Ammon's horn (tissue), 1 donor: ENCODE data around the gene TRIP13.
"Not testable (repeated sequence)": the region's sequence is repeated elsewhere in the genome, so short reads cannot be mapped to it uniquely, and the experiment has no call there.

ENCODE experiments used
- DNase-seq: peaks from one replicate; pipeline ENCODE4 v3.0.0-alpha.2; 2016; ENCODE audit warnings: low spot score

TRIP13 gene

DNA sequence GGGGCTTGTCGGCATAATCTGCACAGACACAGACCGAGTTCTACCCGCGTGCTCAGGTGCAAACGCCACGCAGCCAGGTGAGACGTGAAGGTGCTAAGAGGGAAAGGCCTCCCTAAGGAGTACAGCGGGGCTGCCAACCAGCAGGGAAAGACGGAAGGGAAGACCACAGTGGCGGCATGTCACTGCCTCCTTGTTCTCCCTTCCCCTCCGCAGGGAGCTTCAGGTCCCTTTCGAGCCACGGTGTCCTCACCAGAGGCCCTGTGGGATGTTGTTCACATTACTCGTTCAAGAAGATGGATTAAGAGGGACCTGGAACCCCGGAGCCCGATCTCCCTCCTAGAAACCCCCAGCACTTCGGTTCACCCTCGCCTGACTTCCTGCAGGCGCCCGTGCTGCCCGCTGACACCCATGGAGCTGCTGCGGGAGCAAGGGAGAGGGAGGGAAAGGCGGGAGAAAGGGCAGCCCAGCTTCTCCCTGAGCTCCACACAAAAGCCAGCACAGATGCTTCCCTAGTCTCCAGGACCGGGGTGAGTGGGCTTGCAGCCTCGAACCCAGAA, 769 bp upstream of the TRIP13 start:
- no peak for DNase-seq

DNA sequence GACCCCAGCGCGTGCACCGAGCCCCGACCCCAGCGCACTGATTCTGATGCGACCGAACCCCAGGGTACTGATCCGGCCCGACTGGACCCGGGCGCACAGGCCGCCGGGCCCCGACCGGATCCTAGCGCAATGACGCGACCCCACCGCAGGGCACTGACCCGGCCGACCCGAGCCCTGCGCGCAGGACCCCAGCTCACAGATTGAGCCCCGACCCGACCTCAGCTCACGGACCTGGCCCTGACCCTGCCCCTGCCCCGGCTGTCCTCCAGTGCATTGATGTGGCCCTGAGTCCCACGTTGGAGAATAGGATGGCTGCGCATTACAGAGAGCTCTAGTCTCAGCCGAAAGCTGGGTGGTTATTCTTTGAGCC, 438 bp downstream of the TRIP13 start:
- DNase-seq: no peak

DNA sequence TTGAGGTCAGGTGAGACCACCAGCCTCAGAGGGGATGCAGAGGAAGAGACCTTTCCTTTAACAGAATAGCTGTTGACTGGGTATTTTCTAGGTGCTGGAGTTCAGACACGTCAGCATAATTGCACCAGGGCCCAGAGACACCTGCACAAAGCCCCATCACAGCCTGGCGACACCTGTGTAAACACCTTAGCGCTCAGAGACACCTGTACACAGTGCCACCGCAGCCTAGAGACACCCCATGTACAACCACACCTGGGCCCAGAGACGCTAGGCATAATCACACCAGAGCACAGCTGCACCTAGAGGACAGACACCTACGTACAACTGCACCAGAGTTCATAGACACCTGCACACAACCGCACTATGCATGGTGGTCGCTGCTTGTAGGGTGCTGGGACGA, 1.0 kb downstream of the TRIP13 start:
- no peak for DNase-seq

DNA sequence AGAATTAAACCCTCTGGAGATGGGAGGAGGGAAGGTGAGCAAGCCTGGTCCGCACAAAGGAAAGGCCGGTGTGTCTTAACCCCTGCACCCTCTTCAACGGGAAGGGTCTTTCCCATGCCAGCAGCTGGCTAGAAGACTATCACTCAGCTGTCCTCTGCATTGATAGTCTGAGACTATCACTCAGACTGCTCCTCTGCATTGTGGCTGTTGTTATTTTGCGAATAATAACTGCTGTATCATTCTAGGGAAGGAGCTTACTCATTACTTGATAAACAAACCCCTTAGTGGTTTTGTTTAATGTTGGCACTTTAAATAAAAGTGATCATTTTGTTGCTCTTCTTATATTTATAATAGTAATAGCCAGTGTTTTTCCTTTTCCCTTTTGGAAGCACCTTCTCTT, 8.1 kb downstream of the TRIP13 start:
- DNase-seq: no peak

DNA sequence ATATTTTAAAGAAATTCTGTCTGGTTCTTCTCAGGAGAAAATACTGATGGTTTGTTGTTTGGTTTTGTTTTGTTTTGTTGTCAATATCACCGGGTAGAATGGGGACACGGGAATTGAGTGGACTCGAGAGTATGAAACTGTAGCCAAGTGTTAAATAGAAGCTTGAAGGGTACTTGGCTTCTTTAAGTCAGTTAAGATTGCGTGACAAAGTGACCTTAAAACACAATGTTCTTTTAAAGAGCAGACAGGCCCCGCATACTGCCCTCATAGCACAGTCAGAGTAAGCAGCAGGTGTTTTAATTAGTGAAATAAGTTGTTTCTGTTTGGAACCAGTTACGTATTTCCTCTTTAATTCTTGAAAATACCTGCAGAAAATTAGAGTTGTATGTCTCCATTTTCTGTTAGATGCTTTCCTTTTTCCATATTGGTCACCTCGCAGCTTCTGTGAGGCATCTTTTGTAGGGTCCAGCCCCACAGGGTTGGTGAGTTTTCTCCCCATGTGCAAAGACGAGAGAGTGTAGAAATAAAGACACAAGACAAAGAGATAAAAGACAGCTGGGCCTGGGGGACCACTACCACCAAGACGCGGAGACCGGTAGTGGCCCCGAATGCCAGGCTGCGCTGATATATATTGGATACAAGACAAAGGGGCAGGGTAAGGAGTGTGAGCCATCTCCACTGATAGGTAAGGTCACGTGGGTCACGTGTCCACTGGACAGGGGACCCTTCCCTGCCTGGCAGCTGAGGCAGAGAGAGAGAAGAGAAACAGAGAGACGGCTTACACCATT, 9.6 kb downstream of the TRIP13 start:
- no peak for DNase-seq

DNA sequence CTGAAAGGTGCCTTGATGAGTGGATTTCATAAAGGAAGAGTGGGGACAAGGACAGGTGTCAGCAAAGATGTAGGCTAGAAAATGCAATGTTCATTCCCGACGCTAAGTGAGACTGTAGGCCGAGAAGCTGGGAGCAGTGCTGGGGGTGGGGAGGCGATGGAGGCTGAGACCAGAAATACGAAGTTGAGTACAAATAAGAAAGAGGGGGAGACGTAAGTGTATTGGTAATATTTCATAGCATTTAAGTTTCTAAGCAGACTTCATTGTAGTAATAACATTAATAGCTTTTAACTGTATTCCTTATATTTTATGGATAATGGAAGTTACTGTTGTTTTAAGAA, 11.0 kb downstream of the TRIP13 start:
- DNase-seq: no peak

DNA sequence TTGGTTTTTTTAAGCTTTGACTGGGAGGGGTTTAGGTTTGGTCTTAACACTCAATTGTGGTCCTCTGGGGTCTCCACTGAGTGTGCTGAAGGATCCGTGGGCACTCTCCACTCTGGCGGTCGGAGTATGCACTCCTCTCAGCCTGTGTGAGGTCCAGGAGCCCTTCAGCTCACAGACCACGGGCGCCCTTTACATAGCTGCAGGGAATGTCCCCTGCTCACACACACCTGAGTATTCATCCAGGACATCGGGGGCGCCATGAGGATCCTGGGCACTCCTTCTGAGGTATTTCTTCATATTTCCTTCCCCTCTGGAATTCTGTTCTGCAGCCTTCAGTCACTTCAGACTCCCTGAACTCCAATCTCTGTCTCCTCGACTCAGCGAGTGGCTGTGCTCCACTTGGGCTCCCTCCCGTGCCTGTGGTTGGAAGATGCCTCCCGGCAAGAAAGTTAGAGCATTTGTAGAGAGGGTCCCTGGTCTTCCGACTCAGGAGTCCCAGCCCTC, 12.5 kb downstream of the TRIP13 start:
- no peak for DNase-seq

DNA sequence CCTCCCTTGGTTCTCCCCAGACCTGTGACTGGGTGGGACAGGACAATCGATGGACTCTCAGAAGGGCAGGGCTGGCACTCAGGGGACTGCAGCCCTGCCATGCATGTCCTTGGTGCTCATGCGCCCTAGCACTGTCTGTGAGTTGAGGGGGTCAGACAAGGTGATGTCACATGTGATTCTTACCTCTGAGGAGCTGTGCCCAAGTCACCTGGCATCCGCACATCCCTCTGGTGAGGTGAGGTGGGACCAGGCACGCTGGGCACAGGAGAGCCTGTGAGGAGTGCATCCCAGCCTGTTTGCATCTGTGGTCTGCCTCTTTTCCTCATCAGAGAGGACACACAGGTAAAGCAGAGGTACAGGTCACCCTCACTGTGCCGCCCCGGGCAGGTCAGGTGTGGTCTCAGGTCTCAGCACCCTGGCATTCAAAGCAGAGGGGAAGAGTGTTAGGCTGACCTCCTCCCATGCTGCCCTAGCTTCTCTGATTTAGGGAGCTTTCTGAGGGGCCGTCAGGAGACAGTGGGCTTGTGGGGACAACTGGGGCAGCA, 14.8 kb downstream of the TRIP13 start:
- DNase-seq: no peak

DNA sequence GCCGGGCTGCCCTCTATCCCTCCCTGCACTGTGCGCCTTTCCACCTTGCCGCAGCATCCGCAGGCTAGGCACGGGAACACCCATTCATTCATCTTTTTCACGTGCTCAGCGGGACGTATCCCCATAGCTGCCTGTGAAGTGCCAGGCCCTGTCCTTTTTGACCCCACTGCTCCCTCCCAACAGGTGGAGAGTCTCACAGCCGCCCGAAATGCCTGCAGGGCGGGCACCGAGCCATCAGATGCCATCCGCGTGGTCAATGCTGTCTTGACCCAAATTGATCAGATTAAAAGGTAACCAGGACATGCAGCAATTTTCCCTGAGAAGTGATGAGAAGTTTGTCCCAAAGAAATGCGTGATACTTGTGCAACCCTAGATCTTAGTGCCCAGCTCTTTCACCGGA, 15.5 kb downstream of the TRIP13 start:
- no peak for DNase-seq

DNA sequence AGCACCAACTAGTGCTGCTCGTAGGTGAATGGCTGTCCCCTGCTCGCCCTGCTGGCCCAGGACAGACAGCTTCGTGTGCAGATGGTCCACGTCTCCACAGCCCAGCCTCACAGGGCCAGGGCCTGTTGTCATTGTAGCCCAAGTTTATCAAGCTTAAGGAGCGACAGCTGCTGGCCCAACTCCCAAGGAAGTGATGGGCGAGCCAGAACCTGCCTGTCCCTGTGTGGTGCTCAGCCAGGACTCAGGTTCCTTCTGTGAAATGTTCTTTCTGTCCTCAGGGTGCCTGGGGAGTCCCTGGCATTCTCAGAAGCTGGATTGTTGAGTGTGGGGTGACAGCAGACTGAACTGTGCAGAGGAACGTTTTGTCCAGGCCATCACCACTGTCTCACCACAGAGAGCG, 16.4 kb downstream of the TRIP13 start:
- DNase-seq: no peak

DNA sequence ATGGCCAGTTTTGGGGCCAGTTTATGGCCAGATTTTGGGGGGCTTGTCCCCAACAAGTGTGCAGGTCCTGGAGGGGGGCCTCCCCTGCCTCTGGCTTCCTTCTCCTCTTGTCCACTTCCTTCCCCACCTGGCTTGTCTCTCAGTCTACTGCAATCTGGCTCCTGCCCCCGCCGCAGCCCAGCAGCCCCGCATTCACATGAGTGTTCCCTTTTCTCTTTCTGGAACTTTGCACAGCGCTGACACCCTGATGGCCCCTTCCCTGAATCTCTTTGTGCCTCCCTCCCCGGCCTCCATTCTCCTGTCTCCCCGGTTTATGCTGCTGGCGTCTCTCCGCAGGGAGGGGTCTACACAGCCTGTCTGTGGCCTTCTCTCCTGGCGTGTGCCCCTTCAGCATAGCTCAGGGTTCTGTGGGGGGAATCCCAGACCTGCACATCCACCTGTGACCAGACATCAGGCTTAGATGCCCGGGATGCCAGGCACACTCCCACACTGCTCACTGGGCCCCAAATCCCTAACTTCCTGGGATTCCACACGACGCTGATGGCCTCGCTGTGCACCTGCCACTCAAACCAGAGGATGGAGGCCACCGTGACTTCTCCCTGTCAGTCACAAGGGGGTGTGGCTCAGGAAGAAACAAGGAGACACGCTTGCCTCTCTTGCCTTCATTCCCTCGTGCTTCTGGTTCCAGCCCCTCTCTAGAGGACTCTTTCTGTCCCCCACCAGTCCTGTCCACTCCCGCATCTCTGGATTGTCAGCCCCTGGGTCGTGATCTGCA, 17.5 kb downstream of the TRIP13 start:
- no peak for DNase-seq

DNA sequence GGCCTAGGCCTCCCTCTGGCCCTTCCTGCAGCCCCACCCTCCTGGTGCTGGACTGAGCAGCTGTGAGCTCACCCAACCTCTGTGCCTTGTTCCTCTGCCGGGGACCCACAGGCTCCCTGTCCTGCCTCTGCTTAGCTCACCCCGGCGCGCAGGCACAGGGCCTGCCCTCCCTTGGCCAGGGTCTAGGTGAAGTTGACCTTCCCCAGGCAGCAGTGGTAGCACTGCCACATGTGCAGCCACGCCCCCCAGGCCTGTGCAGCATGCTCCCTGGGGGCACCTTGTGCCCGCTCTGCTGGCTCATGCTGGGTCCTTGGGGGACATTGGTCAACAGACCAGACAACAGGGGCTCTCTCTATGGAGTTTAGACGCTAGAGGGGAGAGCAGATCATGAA, 18.1 kb downstream of the TRIP13 start:
- DNase-seq: no peak

DNA sequence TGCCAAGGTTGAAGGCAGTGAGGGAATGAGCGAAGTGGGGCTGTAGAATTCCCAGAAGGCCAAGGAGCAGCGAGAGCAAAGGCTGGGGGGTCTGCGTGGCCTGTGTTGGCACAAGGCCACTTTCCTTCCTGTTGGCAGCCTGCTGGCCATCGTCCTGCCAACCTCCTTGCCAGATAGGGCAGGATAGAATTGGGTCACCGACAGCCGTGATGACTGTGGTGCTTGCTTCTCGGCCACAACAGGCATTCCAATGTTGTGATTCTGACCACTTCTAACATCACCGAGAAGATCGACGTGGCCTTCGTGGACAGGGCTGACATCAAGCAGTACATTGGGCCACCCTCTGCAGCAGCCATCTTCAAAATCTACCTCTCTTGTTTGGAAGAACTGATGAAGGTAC, 18.9 kb downstream of the TRIP13 start:
- no peak for DNase-seq

DNA sequence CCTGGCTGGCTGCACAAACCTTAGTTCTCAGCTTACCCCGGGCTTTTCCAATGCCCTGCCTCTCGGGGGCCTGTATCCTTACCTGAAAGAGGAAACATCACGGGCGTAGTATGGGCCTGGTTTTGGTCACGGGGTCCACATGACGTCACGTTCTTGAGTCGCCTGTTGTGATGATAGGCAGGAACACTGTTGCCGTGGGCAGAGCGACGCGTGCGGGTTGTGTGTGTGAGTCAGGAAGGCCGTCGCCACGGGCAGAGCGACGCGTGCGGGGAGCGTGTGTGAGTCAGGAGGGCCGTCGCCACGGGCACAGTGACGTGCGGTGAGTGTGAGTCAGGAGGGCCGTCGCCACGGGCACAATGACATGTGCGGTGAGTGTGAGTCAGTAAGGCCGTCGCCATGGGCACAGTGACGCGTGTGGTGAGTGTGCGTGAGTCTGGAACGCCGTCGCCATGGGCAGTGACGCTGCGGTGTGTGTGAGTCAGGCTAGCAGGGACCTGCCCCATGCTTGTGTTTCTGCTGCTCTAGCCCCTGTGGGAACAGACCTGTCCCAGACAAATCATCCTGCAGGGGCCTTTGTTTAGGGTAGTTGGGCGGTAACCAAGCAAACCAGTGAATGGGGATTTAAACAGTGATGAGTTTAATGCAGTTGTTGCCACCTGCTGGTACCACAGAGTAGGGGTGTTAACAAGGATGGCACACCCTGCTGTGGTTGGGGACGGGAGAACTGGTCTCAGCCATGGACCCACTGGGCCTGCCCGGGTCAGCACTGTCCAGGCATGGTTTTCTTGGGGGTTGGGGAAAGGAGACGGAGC, 19.8 kb downstream of the TRIP13 start:
- peak; percentile 79 for DNase-seq

DNA sequence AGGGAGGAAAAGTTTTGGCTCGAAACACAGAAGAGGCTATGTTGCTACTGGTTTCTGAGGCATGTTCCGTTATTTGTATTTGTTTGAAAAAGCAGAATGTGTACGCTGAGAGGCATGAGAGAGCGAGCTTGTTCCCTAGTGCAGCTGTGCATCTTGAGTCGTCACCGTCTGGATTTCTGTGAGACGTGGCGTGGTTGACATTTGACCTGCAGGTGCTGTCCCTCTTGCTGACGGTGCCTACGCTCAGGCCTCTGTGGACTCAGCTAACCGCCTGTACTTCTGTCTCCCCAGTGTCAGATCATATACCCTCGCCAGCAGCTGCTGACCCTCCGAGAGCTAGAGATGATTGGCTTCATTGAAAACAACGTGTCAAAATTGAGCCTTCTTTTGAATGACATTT, 21.5 kb downstream of the TRIP13 start:
- DNase-seq: no peak

DNA sequence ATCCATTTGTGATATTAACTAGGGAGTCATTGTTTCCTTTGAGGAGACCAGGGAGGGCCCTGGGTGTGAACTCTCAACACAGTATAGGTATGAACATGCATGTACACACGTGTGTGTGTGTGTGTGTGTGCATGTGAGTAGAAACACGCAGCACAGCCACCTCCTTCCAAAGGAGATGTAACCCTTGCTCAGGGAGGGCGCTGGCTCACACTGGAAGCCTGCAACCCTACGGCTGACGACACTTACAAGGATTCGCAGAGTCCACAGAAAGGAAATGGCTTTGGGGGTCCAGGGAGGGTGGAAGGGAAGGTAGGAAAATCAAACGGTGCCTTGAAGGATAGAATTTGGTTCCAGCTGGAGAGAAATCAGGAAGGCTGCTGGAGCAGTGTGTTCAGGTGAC, 21.9 kb downstream of the TRIP13 start:
- DNase-seq: no peak

DNA sequence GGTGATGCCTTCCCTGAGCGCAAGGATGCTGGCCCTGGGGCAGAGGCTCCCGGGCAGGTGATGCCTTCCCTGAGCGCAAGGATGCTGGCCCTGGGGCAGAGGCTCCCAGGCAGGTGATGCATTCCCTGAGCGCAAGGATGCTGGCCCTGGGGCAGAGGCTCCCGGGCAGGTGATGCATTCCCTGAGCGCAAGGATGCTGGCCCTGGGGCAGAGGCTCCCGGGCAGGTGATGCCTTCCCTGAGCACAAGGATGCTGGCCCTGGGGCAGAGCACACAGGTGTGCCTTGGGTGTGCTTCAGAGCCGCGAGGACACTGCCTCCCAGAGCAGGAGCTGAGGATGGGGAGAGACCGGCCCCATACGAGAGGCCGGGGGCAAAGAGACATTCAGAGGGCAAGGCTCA, 22.7 kb downstream of the TRIP13 start:
- DNase-seq: not testable (repeated sequence)

DNA sequence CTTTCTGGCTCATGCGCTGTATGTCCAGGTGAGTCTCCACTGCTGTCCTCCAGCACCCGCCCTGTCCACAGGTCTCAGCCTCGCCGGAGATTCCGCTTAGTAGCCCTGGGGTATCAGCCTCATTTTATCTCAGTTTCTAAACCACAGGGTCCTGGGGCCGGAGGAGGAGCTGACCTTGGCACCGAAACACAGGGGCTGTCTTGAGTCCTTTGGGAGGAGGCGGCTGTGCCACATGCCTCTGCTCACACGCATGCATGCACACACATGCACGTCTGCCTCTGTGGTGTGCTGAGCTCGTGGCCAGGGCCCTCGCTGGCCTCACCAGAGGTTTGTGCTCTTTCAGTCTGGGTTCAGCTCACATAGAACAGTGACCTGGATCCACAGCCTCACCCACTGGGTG, 23.3 kb downstream of the TRIP13 start:
- no peak for DNase-seq

DNA sequence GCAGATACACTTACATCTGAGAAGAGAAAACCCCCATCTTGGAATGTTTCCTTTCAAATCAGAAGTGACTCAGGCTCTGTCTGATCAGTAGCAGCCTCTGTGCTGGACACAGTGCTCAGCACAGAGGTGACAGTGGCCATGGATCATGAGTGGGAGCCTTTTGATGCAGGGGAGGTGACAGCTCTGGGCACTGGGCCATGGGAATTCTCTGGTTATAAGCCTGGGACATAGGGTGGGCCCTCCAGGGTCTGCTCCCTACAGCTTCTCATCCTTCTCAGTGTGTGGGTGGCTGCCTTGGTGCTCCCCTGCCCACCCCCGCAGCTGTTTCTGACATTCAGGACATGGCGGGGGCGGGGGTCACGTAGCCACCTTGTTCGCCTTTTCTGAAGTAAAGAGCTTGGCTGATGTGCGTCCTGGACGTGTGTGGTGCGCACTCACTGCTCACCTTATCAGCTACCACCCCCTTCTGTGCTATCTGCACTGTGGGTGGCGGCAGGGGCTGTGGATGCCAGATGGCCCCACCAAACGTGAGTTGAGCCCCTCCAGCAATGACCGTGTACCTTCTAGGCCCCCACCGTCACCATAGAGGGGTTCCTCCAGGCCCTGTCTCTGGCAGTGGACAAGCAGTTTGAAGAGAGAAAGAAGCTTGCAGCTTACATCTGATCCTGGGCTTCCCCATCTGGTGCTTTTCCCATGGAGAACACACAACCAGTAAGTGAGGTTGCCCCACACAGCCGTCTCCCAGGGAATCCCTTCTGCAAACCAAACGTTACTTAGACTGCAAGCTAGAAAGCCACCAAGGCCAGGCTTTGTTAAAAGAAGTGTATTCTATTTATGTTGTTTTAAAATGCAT, 24.0 kb downstream of the TRIP13 start:
- no peak for DNase-seq

DNA sequence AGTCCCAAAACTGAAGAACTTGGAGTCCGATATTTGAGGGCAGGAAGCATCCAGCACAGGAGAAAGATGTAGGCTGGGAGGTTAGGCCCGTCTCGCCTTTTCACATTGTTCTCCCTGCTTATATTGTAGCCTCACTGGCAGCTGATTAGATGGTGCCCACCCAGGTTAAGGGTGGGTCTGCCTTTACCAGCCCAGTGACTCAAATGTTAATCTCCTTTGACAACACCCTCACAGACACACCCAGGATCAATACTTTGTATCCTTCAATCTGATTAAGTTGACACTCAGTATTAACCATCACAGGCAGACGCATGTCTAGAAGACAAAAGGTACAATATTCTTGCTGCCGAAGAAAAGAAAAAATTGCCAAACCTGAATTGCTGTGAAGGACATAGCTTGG, 26.0 kb downstream of the TRIP13 start:
- DNase-seq: not testable (repeated sequence)

DNA sequence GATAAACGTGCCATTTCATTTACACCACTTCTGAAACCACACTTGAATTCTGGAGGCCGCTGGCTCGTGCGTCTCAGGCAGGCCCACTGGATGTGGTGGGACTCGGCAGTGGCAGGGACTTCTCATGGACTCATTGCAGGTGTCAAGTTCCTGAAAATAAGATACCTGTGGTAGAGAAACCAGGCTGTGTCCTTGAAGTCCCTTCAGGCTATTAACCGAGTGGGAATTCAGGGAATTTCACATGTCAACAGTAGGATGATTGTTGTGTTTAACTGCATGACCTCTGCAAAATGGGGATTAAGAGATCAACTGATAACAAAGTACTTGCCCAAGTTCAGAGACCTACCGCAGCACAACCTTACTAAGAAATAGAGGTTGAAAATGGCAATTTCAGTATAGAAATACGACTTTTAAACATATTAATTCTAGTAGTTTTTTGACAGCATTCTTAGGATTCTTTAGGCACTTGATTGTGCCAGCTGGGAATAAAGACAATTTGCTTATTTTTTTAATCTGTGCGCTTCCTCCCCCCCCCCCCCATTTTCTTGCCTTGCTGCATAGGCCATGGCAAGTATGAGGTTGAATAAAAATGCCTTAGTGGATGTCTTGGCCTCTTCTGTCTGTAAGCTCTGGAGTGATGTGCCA, 26.8 kb downstream of the TRIP13 start:
- no peak for DNase-seq
